KMS-11 (cell line): ENCODE measurements around the gene PRKAR1B.

Source experiments
- H2AFZ ChIP-seq: fragments of 200-600 bp; sonication (generic); 2 replicates; pipeline ENCODE4 v1.6.1; 2016; ENCODE audit warnings: antibody characterized with exemption, mixed run types, low read depth
- H3K27ac ChIP-seq: fragments of 200-600 bp; sonication (generic); 2 replicates; pipeline ENCODE4 v1.6.1; 2016; ENCODE audit warnings: mild to moderate bottlenecking, mixed run types
- H3K27me3 ChIP-seq: fragments of 200-600 bp; sonication (generic); 2 replicates; pipeline ENCODE4 v1.6.1; 2017; ENCODE audit warnings: mild to moderate bottlenecking, low read depth, mixed run types, moderate library complexity; ENCODE audit not compliant: insufficient read depth
- H3K36me3 ChIP-seq: fragments of 200-600 bp; sonication (generic); 2 replicates; pipeline ENCODE4 v1.6.1; 2017; ENCODE audit warnings: mild to moderate bottlenecking, mixed run types; ENCODE audit not compliant: insufficient read depth
- H3K4me1 ChIP-seq: fragments of 200-600 bp; sonication (generic); 2 replicates; pipeline ENCODE4 v1.6.1; 2016; ENCODE audit warnings: mild to moderate bottlenecking, low read depth, mixed run types; ENCODE audit not compliant: poor library complexity, severe bottlenecking
- H3K4me2 ChIP-seq: fragments of 200-600 bp; sonication (generic); 2 replicates; pipeline ENCODE4 v1.7.0; 2016; ENCODE audit warnings: mild to moderate bottlenecking, mixed run types
- H3K4me3 ChIP-seq: fragments of 200-600 bp; sonication (generic); IDR thresholded peaks from 2 replicates; pipeline ENCODE4 v1.6.1; 2017; ENCODE audit warnings: low read depth, low read length, mixed read lengths; ENCODE audit not compliant: insufficient read depth
- H3K79me2 ChIP-seq: fragments of 200-600 bp; sonication (generic); 2 replicates; pipeline ENCODE4 v1.6.1; 2016; ENCODE audit warnings: low read depth, mixed run types; ENCODE audit not compliant: insufficient read depth
- H3K9ac ChIP-seq: fragments of 200-600 bp; sonication (generic); 2 replicates; pipeline ENCODE4 v1.6.1; 2016; ENCODE audit warnings: mild to moderate bottlenecking, mixed run types
- H4K20me1 ChIP-seq: fragments of 200-600 bp; sonication (generic); 2 replicates; pipeline ENCODE4 v1.6.1; 2016; ENCODE audit warnings: mild to moderate bottlenecking, mixed run types; ENCODE audit not compliant: insufficient read depth
- TF ChIP-seq, protein P1 (sequence below): fragments of 200-600 bp; sonication (generic); conservative IDR thresholded peaks from 2 replicates; pipeline ENCODE4 v1.6.1; 2017; ENCODE audit warnings: low read depth, mild to moderate bottlenecking, antibody characterized with exemption, low read length, moderate library complexity, mixed read lengths

PRKAR1B gene

DNA sequence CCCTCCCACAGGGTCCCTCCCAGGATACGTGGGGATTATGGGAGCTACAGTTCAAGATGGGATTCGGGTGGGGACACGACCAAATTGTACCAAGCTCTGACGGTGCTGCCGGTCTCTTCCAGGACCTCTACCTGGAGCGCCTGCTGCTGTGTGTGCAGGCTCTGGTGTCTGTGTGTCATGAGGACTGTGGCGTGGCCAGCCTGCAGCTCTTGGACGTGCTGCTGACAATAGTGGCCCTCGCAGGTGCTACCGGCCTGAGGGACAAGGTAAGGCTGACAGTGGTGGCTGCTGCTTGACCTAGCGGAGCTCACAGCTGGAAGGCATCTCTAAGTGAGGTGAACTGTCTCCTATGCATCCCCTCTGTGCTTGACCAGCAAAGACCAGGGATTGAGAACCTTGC lies 34.5 kb upstream of the PRKAR1B start:
- Histone ChIP-seq H4K20me1 (no peaks in the 10 kb centered on the region), H3K9ac (no peak overlapping the region), H3K27ac (no peak overlapping the region), H3K4me3 (no peak overlapping the region), H3K27me3 (no peaks in the 10 kb centered on the region), H3K4me2 (no peak overlapping the region), H2AFZ (no peak overlapping the region), H3K79me2 (no peaks in the 10 kb centered on the region), H3K36me3 (peaks cover 4% of the 10 kb centered on the region; the same call in 1 of the 2 replicates), H3K4me1 (no peaks in the 10 kb centered on the region)
- TF ChIP-seq, protein P1, sequence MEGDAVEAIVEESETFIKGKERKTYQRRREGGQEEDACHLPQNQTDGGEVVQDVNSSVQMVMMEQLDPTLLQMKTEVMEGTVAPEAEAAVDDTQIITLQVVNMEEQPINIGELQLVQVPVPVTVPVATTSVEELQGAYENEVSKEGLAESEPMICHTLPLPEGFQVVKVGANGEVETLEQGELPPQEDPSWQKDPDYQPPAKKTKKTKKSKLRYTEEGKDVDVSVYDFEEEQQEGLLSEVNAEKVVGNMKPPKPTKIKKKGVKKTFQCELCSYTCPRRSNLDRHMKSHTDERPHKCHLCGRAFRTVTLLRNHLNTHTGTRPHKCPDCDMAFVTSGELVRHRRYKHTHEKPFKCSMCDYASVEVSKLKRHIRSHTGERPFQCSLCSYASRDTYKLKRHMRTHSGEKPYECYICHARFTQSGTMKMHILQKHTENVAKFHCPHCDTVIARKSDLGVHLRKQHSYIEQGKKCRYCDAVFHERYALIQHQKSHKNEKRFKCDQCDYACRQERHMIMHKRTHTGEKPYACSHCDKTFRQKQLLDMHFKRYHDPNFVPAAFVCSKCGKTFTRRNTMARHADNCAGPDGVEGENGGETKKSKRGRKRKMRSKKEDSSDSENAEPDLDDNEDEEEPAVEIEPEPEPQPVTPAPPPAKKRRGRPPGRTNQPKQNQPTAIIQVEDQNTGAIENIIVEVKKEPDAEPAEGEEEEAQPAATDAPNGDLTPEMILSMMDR, result no peak

DNA sequence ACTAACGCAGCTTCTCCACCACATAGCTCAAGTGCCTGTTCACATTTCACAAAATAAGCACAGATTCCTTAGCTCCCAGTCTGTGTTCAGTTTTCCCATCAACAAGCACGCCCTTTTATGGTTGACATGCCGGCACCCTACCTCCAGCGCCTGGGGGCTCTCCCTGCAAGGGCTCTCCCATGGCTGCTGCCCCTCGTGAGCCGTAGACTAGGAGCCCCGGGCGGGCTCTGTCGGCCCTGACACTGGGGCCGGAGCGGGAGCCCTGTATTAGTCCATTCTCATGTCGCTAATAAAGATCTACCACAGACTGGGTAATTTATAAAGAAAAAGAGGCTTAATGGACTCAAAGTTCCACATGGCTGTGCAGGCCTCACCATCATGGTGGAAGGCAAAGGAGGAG lies 34.0 kb upstream of the PRKAR1B start:
- H3K4me1 ChIP-seq, result no peaks in the 10 kb centered on the region
- no peak overlapping the region for H3K27ac ChIP-seq
- H3K9ac ChIP-seq, result no peak overlapping the region
- H4K20me1 ChIP-seq, result no peaks in the 10 kb centered on the region
- H3K4me2 ChIP-seq, result no peak overlapping the region
- H3K4me3 ChIP-seq, result no peak overlapping the region
- peaks cover 6% of the 10 kb centered on the region; the same call in 1 of the 2 replicates for H3K36me3 ChIP-seq
- TF ChIP-seq, protein P1, result no peak
- H3K79me2 ChIP-seq, result no peaks in the 10 kb centered on the region
- no peak overlapping the region for H2AFZ ChIP-seq
- no peaks in the 10 kb centered on the region for H3K27me3 ChIP-seq

DNA sequence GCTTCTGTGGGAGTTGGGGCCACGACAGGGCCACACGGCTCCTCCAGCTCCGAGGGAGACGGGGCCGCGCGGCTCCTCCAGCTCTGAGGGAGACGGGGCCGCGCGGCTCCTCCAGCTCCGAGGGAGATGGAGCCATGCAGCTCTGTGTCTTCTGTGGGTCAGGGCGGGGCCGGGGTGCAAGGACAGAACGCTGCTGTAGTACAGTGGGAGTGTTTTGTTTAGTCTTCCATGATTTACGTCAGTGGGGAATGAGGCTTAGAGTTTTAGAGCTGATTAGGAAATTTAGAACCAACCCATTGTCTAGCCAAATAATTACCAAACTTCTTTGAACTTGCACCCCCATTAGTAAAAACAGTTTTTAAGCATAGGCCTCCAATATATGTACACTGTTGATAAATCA lies 32.9 kb upstream of the PRKAR1B start:
- Histone ChIP-seq H3K9ac (no peak overlapping the region), H2AFZ (no peak overlapping the region), H3K27me3 (no peaks in the 10 kb centered on the region), H4K20me1 (no peaks in the 10 kb centered on the region), H3K4me1 (no peaks in the 10 kb centered on the region), H3K36me3 (peaks cover 6% of the 10 kb centered on the region; the same call in 1 of the 2 replicates), H3K4me3 (no peak overlapping the region), H3K27ac (no peak overlapping the region), H3K79me2 (no peaks in the 10 kb centered on the region), H3K4me2 (no peak overlapping the region)
- TF ChIP-seq, protein P1, result no peak

DNA sequence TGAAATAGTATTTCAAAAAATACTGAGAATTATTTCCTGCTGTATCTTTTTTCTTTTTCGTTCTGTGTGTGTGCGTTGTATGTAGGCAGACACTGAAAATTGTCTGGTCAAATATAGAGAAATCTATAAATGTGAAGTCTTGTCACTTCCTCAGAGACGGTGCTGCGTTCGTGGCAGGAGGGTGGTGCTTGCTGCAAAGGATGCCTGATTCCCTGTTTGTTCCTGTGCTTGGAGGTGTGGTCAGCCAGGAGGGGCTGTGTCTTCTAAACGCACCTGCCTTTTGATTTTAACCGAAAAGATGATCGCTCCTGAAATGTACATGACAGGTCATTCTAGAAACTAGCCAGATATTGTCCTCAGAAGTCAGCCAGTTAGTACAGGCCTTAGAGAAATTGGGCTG lies 32.5 kb upstream of the PRKAR1B start:
- Histone ChIP-seq H3K27ac (no peak overlapping the region), H3K9ac (no peak overlapping the region), H3K36me3 (peaks cover 9% of the 10 kb centered on the region; the same call in 1 of the 2 replicates), H3K4me2 (no peak overlapping the region), H3K4me1 (no peaks in the 10 kb centered on the region), H2AFZ (no peak overlapping the region), H3K4me3 (no peak overlapping the region), H4K20me1 (no peaks in the 10 kb centered on the region), H3K27me3 (no peaks in the 10 kb centered on the region), H3K79me2 (no peaks in the 10 kb centered on the region)
- TF ChIP-seq, protein P1, result no peak

DNA sequence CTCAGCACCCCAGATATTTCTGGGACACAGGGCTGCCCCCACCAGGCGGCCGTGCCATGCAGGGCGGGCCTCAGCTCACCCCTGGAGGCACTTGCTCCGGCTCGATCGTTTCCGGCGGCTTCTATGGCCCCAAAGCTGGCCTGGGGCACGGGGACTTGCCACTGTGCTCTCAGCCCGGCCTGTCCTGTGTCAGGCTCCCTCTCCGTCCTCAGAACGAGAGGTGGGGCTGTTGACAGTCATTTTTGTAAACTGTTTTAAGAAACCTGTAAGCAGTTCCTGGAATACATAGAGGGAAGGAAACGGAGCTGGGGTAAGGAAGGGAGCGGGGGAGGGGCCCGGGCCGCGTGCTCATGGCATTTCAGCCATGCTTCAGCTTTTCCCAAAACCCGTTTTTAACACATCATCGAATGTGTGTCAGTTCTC lies 30.7 kb upstream of the PRKAR1B start:
- no peak overlapping the region for H2AFZ ChIP-seq
- TF ChIP-seq, protein P1, result no peak
- H3K4me1 ChIP-seq, result no peaks in the 10 kb centered on the region
- H3K27ac ChIP-seq, result no peak overlapping the region
- H3K9ac ChIP-seq, result no peak overlapping the region
- no peaks in the 10 kb centered on the region for H4K20me1 ChIP-seq
- H3K4me3 ChIP-seq, result no peak overlapping the region
- peaks cover 6% of the 10 kb centered on the region; the same call in 1 of the 2 replicates for H3K36me3 ChIP-seq
- H3K4me2 ChIP-seq, result no peak overlapping the region
- H3K79me2 ChIP-seq, result no peaks in the 10 kb centered on the region
- H3K27me3 ChIP-seq, result no peaks in the 10 kb centered on the region
